Measurements from ENCODE around the gene LRRC36.

LRRC36 gene

GRCh38 chr16:67397812-67398545 lies 71.4 kb downstream of the LRRC36 start:
- no peak overlapping the region for H3K4me3 ChIP-seq (ENCODE audit: low read depth, low read length)
- DNase-seq (ENCODE audit: low read depth) = no peak
- TF ChIP-seq CTCF (IDR thresholded peaks at IDR 0.05; ENCODE audit: insufficient read depth, low read depth, low read length, missing control alignments) = no peak

GRCh38 chr16:67398546-67399217 lies 72.1 kb downstream of the LRRC36 start:
- DNase-seq (ENCODE audit: low read depth) = no peak
- H3K4me3 ChIP-seq (ENCODE audit: low read depth, low read length) = no peak overlapping the region
- TF ChIP-seq CTCF (IDR thresholded peaks at IDR 0.05; ENCODE audit: insufficient read depth, low read depth, low read length, missing control alignments) = no peak

- peak; percentile 78 for TF ChIP-seq CTCF (IDR thresholded peaks at IDR 0.05; ENCODE audit: insufficient read depth, low read depth, low read length, missing control alignments)
- no peak overlapping the region for H3K4me3 ChIP-seq (ENCODE audit: low read depth, low read length)
These were observed 72.7 kb downstream of the LRRC36 start for GRCh38 chr16:67399218-67399733.

GRCh38 chr16:67399749-67400704 lies 73.4 kb downstream of the LRRC36 start:
- TF ChIP-seq CTCF (IDR thresholded peaks at IDR 0.05; ENCODE audit: insufficient read depth, low read depth, low read length, missing control alignments) = no peak
- no peak overlapping the region for H3K4me3 ChIP-seq (ENCODE audit: low read depth, low read length)
- no peak for DNase-seq (ENCODE audit: low read depth)

More at GRCh38 chr16:67399218-67399733, 72.7 kb downstream of the LRRC36 start:
- peak; percentile 33 for DNase-seq (ENCODE audit: low read depth)

GRCh38 chr16:67400901-67401300 lies 74.3 kb downstream of the LRRC36 start:
- DNase-seq (ENCODE audit: low read depth) = no peak
- TF ChIP-seq CTCF (IDR thresholded peaks at IDR 0.05; ENCODE audit: insufficient read depth, low read depth, low read length, missing control alignments) = no peak
- H3K4me3 ChIP-seq (ENCODE audit: low read depth, low read length) = no peak overlapping the region

- no peak for DNase-seq (ENCODE audit: low read depth)
- H3K4me3 ChIP-seq (ENCODE audit: low read depth, low read length) = no peak overlapping the region
- no peak for TF ChIP-seq CTCF (IDR thresholded peaks at IDR 0.05; ENCODE audit: insufficient read depth, low read depth, low read length, missing control alignments)
These were observed 77.5 kb downstream of the LRRC36 start for GRCh38 chr16:67403976-67404555.
